Measurements from ENCODE around the gene KRTAP5-3.
"Not testable (repeated sequence)": the region's sequence is repeated elsewhere in the genome, so short reads cannot be mapped to it uniquely, and the experiment has no call there.

Gene KRTAP5-3

GRCh38 chr11:1608363-1608762 lies at the start of gene KRTAP5-3:
TSS of gene KRTAP5-3 (minus strand) at chr11:1608463. CDS start at chr11:1608385, 78 bp downstream.
- DNase-seq, result no peak

GRCh38 chr11:1656670-1657069 lies 48.4 kb upstream of the KRTAP5-3 start:
- DNase-seq, result no peak

- no peak for DNase-seq
Measured at GRCh38 chr11:1656061-1656441, 47.8 kb upstream of the KRTAP5-3 start.

GRCh38 chr11:1655168-1656060 lies 47.2 kb upstream of the KRTAP5-3 start:
- DNase-seq, result no peak

- no peak for DNase-seq
Measured at GRCh38 chr11:1654388-1655167, 46.3 kb upstream of the KRTAP5-3 start.

- DNase-seq, result no peak
Measured at GRCh38 chr11:1653541-1654387, 45.5 kb upstream of the KRTAP5-3 start.

GRCh38 chr11:1652771-1653540 lies 44.7 kb upstream of the KRTAP5-3 start:
- peak; percentile 71 for DNase-seq

- DNase-seq, result no peak
Measured at GRCh38 chr11:1652442-1652770, 44.1 kb upstream of the KRTAP5-3 start.

GRCh38 chr11:1652026-1652425 lies 43.8 kb upstream of the KRTAP5-3 start:
- DNase-seq, result no peak

GRCh38 chr11:1651411-1651980 lies 43.2 kb upstream of the KRTAP5-3 start:
- DNase-seq, result no peak

GRCh38 chr11:1650918-1651262 lies 42.6 kb upstream of the KRTAP5-3 start:
- DNase-seq, result no peak

GRCh38 chr11:1650034-1650917 lies 42.0 kb upstream of the KRTAP5-3 start:
- DNase-seq, result no peak

GRCh38 chr11:1648653-1649420 lies 40.6 kb upstream of the KRTAP5-3 start:
- DNase-seq, result no peak

- no peak for DNase-seq
Measured at GRCh38 chr11:1647901-1648652, 39.8 kb upstream of the KRTAP5-3 start.

GRCh38 chr11:1646540-1646939 lies 38.3 kb upstream of the KRTAP5-3 start:
- not testable (repeated sequence) for DNase-seq

- DNase-seq, result no peak
Measured at GRCh38 chr11:1645357-1645821, 37.1 kb upstream of the KRTAP5-3 start.

GRCh38 chr11:1644601-1645356 lies 36.5 kb upstream of the KRTAP5-3 start:
- DNase-seq, result no peak

- DNase-seq, result no peak
Measured at GRCh38 chr11:1643146-1643690, 35.0 kb upstream of the KRTAP5-3 start.

All from stimulated activated CD4-positive, alpha-beta T cell treated with anti-CD3 and anti-CD28 coated beads, Interleukin-1b, Interleukin-23, amount 100 ng/mL, for 48 hours (primary cell).